ENCODE data around the gene SH3RF3. TPM values are rescaled to one million over a fixed set of nuclear protein-coding genes. Genes with fewer than 3 reads are reported as not detected.

The SH3RF3 gene
- total and polyA plus RNA-seq, 5 donors from 2014 or later, result 0.16 to 1.6 (median 0.76) TPM

- no peaks in the 10 kb centered on the region for H3K36me3 Mint-ChIP-seq
- H3K4me3 Mint-ChIP-seq, result no peak overlapping the region
- H3K27me3 ChIP-seq (ENCODE audit: control insufficient read depth, insufficient read depth, low read length), result no peaks in the 10 kb centered on the region
- no peak overlapping the region for H3K27ac ChIP-seq (ENCODE audit: insufficient read depth, low read length, poor library complexity, severe bottlenecking)
- H3K27me3 Mint-ChIP-seq, result peaks cover 8% of the 10 kb centered on the region
- H3K36me3 ChIP-seq (ENCODE audit: control insufficient read depth, insufficient read depth, low read length), result no peaks in the 10 kb centered on the region
- no peaks in the 10 kb centered on the region for H3K9me3 Mint-ChIP-seq
- ATAC-seq (ENCODE audit: low read depth in 2 of 2), result no peak
- H3K4me3 ChIP-seq (ENCODE audit: low read depth, low read length), result no peak overlapping the region
- H3K9me3 ChIP-seq (ENCODE audit: control insufficient read depth in 2 of 2, low read length in 2 of 2), result no peaks in the 10 kb centered on the region
- no peak overlapping the region for H3K27ac Mint-ChIP-seq
- H3K4me1 Mint-ChIP-seq, result peaks cover 0 to 23% (median 2%) of the 10 kb centered on the region in 4 donors
- H3K4me1 ChIP-seq (ENCODE audit: control insufficient read depth, insufficient read depth, low read length, poor library complexity, severe bottlenecking), result no peaks in the 10 kb centered on the region
- no peak for DNase-seq
These were observed 171.6 kb downstream of the SH3RF3 start for GRCh38 chr2:109300582-109300981.

GRCh38 chr2:109301746-109302145 is 172.7 kb downstream of the SH3RF3 start:
- Mint-ChIP-seq H3K9me3 (peaks cover 0 to 2% (median 0%) of the 10 kb centered on the region in 7 donors), H3K27ac (no peak overlapping the region), H3K4me3 (no peak overlapping the region), H3K4me1 (peaks cover 0 to 19% (median 2%) of the 10 kb centered on the region in 4 donors), H3K27me3 (peaks cover 4% of the 10 kb centered on the region), H3K36me3 (no peaks in the 10 kb centered on the region)
- Histone ChIP-seq H3K4me3 (ENCODE audit: low read depth, low read length) (no peak overlapping the region), H3K27ac (ENCODE audit: insufficient read depth, low read length, poor library complexity, severe bottlenecking) (no peak overlapping the region), H3K27me3 (ENCODE audit: control insufficient read depth, insufficient read depth, low read length) (no peaks in the 10 kb centered on the region), H3K4me1 (ENCODE audit: control insufficient read depth, insufficient read depth, low read length, poor library complexity, severe bottlenecking) (no peaks in the 10 kb centered on the region), H3K9me3 (ENCODE audit: control insufficient read depth in 2 of 2, low read length in 2 of 2) (no peaks in the 10 kb centered on the region), H3K36me3 (ENCODE audit: control insufficient read depth, insufficient read depth, low read length) (no peaks in the 10 kb centered on the region)
- ATAC-seq (ENCODE audit: low read depth in 2 of 2), result no peak
- DNase-seq, result no peak

- Mint-ChIP-seq H3K36me3 (no peaks in the 10 kb centered on the region), H3K4me1 (peaks cover 0 to 19% (median 2%) of the 10 kb centered on the region in 4 donors), H3K9me3 (peaks cover 0 to 2% (median 0%) of the 10 kb centered on the region in 7 donors), H3K27ac (no peak overlapping the region), H3K4me3 (no peak overlapping the region), H3K27me3 (peaks cover 4% of the 10 kb centered on the region)
- DNase-seq (no peak), ATAC-seq (ENCODE audit: low read depth in 2 of 2) (no peak)
- Histone ChIP-seq H3K4me1 (ENCODE audit: control insufficient read depth, insufficient read depth, low read length, poor library complexity, severe bottlenecking) (no peaks in the 10 kb centered on the region), H3K27me3 (ENCODE audit: control insufficient read depth, insufficient read depth, low read length) (no peaks in the 10 kb centered on the region), H3K4me3 (ENCODE audit: low read depth, low read length) (no peak overlapping the region), H3K27ac (ENCODE audit: insufficient read depth, low read length, poor library complexity, severe bottlenecking) (no peak overlapping the region), H3K9me3 (ENCODE audit: control insufficient read depth in 2 of 2, low read length in 2 of 2) (no peaks in the 10 kb centered on the region), H3K36me3 (ENCODE audit: control insufficient read depth, insufficient read depth, low read length) (no peaks in the 10 kb centered on the region)
These were observed 173.3 kb downstream of the SH3RF3 start for GRCh38 chr2:109302319-109302718.

GRCh38 chr2:109304242-109304641 is 175.2 kb downstream of the SH3RF3 start:
- Mint-ChIP-seq H3K9me3 (peaks cover 0 to 2% (median 0%) of the 10 kb centered on the region in 7 donors), H3K27ac (no peak overlapping the region), H3K4me3 (no peak overlapping the region), H3K36me3 (no peaks in the 10 kb centered on the region), H3K27me3 (peaks cover 3% of the 10 kb centered on the region), H3K4me1 (peaks cover 0 to 11% (median 2%) of the 10 kb centered on the region in 4 donors)
- ATAC-seq (ENCODE audit: low read depth in 2 of 2) (no peak), DNase-seq (no peak)
- Histone ChIP-seq H3K9me3 (ENCODE audit: control insufficient read depth in 2 of 2, low read length in 2 of 2) (no peaks in the 10 kb centered on the region), H3K36me3 (ENCODE audit: control insufficient read depth, insufficient read depth, low read length) (no peaks in the 10 kb centered on the region), H3K27ac (ENCODE audit: insufficient read depth, low read length, poor library complexity, severe bottlenecking) (no peak overlapping the region), H3K27me3 (ENCODE audit: control insufficient read depth, insufficient read depth, low read length) (no peaks in the 10 kb centered on the region), H3K4me1 (ENCODE audit: control insufficient read depth, insufficient read depth, low read length, poor library complexity, severe bottlenecking) (no peaks in the 10 kb centered on the region), H3K4me3 (ENCODE audit: low read depth, low read length) (no peak overlapping the region)

GRCh38 chr2:109304731-109305470 is 175.9 kb downstream of the SH3RF3 start:
- H3K4me1 Mint-ChIP-seq, result peaks cover 0 to 7% (median 2%) of the 10 kb centered on the region in 4 donors
- no peaks in the 10 kb centered on the region for H3K36me3 Mint-ChIP-seq
- H3K27me3 Mint-ChIP-seq, result peaks cover 6% of the 10 kb centered on the region
- H3K36me3 ChIP-seq (ENCODE audit: control insufficient read depth, insufficient read depth, low read length), result no peaks in the 10 kb centered on the region
- H3K9me3 Mint-ChIP-seq, result peaks cover 0 to 2% (median 0%) of the 10 kb centered on the region in 7 donors
- H3K4me3 Mint-ChIP-seq, result no peak overlapping the region
- H3K4me3 ChIP-seq (ENCODE audit: low read depth, low read length), result no peak overlapping the region
- H3K4me1 ChIP-seq (ENCODE audit: control insufficient read depth, insufficient read depth, low read length, poor library complexity, severe bottlenecking), result no peaks in the 10 kb centered on the region
- ATAC-seq (ENCODE audit: low read depth in 2 of 2) (no peak), DNase-seq (no peak)
- H3K9me3 ChIP-seq (ENCODE audit: control insufficient read depth in 2 of 2, low read length in 2 of 2), result no peaks in the 10 kb centered on the region
- H3K27me3 ChIP-seq (ENCODE audit: control insufficient read depth, insufficient read depth, low read length), result no peaks in the 10 kb centered on the region
- H3K27ac ChIP-seq (ENCODE audit: insufficient read depth, low read length, poor library complexity, severe bottlenecking), result no peak overlapping the region
- peak overlapping the region in 1 of 3 donors; percentile 31 for H3K27ac Mint-ChIP-seq

GRCh38 chr2:109305490-109306167 is 176.6 kb downstream of the SH3RF3 start:
- peaks cover 0 to 7% (median 2%) of the 10 kb centered on the region in 4 donors for H3K4me1 Mint-ChIP-seq

GRCh38 chr2:109306190-109306589 is 177.2 kb downstream of the SH3RF3 start:
- no peak overlapping the region for H3K27ac Mint-ChIP-seq
- ATAC-seq (ENCODE audit: low read depth in 2 of 2), result no peak
- no peak overlapping the region for H3K4me3 Mint-ChIP-seq
- peaks cover 0 to 2% (median 0%) of the 10 kb centered on the region in 7 donors for H3K9me3 Mint-ChIP-seq
- peaks cover 0 to 7% (median 2%) of the 10 kb centered on the region in 4 donors for H3K4me1 Mint-ChIP-seq
- Histone ChIP-seq H3K4me1 (ENCODE audit: control insufficient read depth, insufficient read depth, low read length, poor library complexity, severe bottlenecking) (no peaks in the 10 kb centered on the region), H3K9me3 (ENCODE audit: control insufficient read depth in 2 of 2, low read length in 2 of 2) (no peaks in the 10 kb centered on the region), H3K4me3 (ENCODE audit: low read depth, low read length) (no peak overlapping the region), H3K27me3 (ENCODE audit: control insufficient read depth, insufficient read depth, low read length) (no peaks in the 10 kb centered on the region), H3K36me3 (ENCODE audit: control insufficient read depth, insufficient read depth, low read length) (no peaks in the 10 kb centered on the region), H3K27ac (ENCODE audit: insufficient read depth, low read length, poor library complexity, severe bottlenecking) (no peak overlapping the region)
- no peaks in the 10 kb centered on the region for H3K36me3 Mint-ChIP-seq
- peaks cover 6% of the 10 kb centered on the region for H3K27me3 Mint-ChIP-seq
- no peak for DNase-seq

More at GRCh38 chr2:109305490-109306167, 176.6 kb downstream of the SH3RF3 start:
- Mint-ChIP-seq H3K4me3 (no peak overlapping the region), H3K36me3 (no peaks in the 10 kb centered on the region), H3K9me3 (peaks cover 0 to 2% (median 0%) of the 10 kb centered on the region in 7 donors), H3K27me3 (peaks cover 6% of the 10 kb centered on the region), H3K27ac (peak overlapping the region in 1 of 3 donors; percentile 31)
- Histone ChIP-seq H3K4me3 (ENCODE audit: low read depth, low read length) (no peak overlapping the region), H3K36me3 (ENCODE audit: control insufficient read depth, insufficient read depth, low read length) (no peaks in the 10 kb centered on the region), H3K9me3 (ENCODE audit: control insufficient read depth in 2 of 2, low read length in 2 of 2) (no peaks in the 10 kb centered on the region), H3K27me3 (ENCODE audit: control insufficient read depth, insufficient read depth, low read length) (no peaks in the 10 kb centered on the region), H3K4me1 (ENCODE audit: control insufficient read depth, insufficient read depth, low read length, poor library complexity, severe bottlenecking) (no peaks in the 10 kb centered on the region), H3K27ac (ENCODE audit: insufficient read depth, low read length, poor library complexity, severe bottlenecking) (no peak overlapping the region)
- DNase-seq, result no peak
- ATAC-seq (ENCODE audit: low read depth in 2 of 2), result no peak
